ENCODE data around the gene XYLT1. TPM values are rescaled to one million over a fixed set of nuclear protein-coding genes. Genes with fewer than 3 reads are reported as not detected.

The XYLT1 gene
- total and polyA plus RNA-seq, 10 of the 15 experiments (the other 5 are each of a cell fraction or from before 2014, with no cell fraction given): 0.88 to 14.8 (median 5.8) TPM

DNA sequence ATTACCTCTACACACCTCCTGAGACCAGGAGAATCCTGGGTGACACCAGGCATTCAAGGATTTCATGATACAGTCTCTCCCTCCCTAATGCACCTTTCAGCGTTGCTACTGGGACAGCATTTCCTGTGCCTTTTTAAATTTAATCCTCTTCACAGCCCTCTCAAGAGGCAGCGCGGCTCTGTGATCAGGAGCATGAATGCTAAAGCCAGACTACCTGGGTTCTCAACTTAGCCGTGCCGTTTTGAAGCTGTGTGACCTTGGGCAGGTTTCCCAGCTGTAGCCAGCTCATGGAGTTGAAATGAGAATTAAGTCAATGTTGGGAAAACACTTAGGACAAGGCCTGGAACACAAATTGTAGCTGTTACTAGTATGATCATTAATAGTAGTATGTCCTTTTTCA lies 191.8 kb downstream of the XYLT1 start:
- in situ Hi-C loops (cut with MboI) (no loop called here), intact Hi-C loops (cut with micrococcal nuclease; ENCODE audit: unreplicated experiment) (loop anchor here (5.0 kb wide), 1 partner anchor 188 kb away; no protein-coding TSS in a partner anchor)
- Histone ChIP-seq H3K27ac (ENCODE audit: control insufficient read depth, insufficient read depth) (no peak overlapping the region), H3K4me1 (ENCODE audit: control insufficient read depth, insufficient read depth, low read length) (peaks cover 37% of the 10 kb centered on the region), H4K20me1 (ENCODE audit: control insufficient read depth, insufficient read depth) (no peaks in the 10 kb centered on the region), H3K9ac (ENCODE audit: control insufficient read depth, insufficient read depth, low read length) (no peak overlapping the region), H3K79me2 (ENCODE audit: control insufficient read depth, insufficient read depth, low read length) (no peaks in the 10 kb centered on the region), H3K4me3 (no peak overlapping the region), H3K36me3 (ENCODE audit: control insufficient read depth in 2 of 2, insufficient read depth in 2 of 2, low read length in 1 of 2) (no peaks in the 10 kb centered on the region), H3K4me2 (ENCODE audit: control insufficient read depth, insufficient read depth) (0 out of 2 replicates have a peak overlapping the region, but pooled peaks have one; percentile 11), H3K27me3 (replicated peaks in 1 of 2; ENCODE audit: control insufficient read depth in 2 of 2, insufficient read depth in 2 of 2, low read length in 1 of 2) (no peaks in the 10 kb centered on the region), H2AFZ (ENCODE audit: control insufficient read depth, low read depth, low read length) (no peak overlapping the region), H3K9me3 (replicated peaks; ENCODE audit: control insufficient read depth, insufficient read depth, low read length) (no peaks in the 10 kb centered on the region)
- no TSS peak for BruUV-seq (replicated peaks)
- WGBS (ENCODE audit: insufficient coverage, insufficient replicate concordance, low lambda C conversion rate, missing lambda C conversion rate): 35% methylated on average over 5 of the region's 5 CpGs
- ChIA-PET RAD21 (ENCODE audit: unreplicated experiment) (interaction anchor here (0.9 to 7.0 kb wide), 23 partner anchors 13 to 417 kb away, joined by 3 to 67 read pairs (median 4); no protein-coding TSS in a partner anchor), POLR2A (interaction anchor here (1.3 to 2.6 kb wide), 3 partner anchors 18 to 188 kb away, joined by 4 to 8 read pairs (median 7); no protein-coding TSS in a partner anchor), CTCF (interaction anchor here (0.9 to 7.0 kb wide), 31 partner anchors 9 to 300 kb away, joined by 3 to 62 read pairs (median 5); no protein-coding TSS in a partner anchor), SMC1A (ENCODE audit: uncharacterized antibody, unreplicated experiment) (interaction anchor here (0.6 to 16.7 kb wide), 32 partner anchors 11 to 1276 kb away, joined by 3 to 241 read pairs (median 4); no protein-coding TSS in a partner anchor)
- no peak for ATAC-seq
- DNase-seq (ENCODE audit: low read depth, low spot score): no peak
- FAIRE-seq: no peak
- TF ChIP-seq, protein P1, sequence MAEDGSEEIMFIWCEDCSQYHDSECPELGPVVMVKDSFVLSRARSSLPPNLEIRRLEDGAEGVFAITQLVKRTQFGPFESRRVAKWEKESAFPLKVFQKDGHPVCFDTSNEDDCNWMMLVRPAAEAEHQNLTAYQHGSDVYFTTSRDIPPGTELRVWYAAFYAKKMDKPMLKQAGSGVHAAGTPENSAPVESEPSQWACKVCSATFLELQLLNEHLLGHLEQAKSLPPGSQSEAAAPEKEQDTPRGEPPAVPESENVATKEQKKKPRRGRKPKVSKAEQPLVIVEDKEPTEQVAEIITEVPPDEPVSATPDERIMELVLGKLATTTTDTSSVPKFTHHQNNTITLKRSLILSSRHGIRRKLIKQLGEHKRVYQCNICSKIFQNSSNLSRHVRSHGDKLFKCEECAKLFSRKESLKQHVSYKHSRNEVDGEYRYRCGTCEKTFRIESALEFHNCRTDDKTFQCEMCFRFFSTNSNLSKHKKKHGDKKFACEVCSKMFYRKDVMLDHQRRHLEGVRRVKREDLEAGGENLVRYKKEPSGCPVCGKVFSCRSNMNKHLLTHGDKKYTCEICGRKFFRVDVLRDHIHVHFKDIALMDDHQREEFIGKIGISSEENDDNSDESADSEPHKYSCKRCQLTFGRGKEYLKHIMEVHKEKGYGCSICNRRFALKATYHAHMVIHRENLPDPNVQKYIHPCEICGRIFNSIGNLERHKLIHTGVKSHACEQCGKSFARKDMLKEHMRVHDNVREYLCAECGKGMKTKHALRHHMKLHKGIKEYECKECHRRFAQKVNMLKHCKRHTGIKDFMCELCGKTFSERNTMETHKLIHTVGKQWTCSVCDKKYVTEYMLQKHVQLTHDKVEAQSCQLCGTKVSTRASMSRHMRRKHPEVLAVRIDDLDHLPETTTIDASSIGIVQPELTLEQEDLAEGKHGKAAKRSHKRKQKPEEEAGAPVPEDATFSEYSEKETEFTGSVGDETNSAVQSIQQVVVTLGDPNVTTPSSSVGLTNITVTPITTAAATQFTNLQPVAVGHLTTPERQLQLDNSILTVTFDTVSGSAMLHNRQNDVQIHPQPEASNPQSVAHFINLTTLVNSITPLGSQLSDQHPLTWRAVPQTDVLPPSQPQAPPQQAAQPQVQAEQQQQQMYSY (CRISPR knock-in tag; IDR thresholded peaks at IDR 0.05): no peak
- no peak for TF ChIP-seq TAF1 (IDR thresholded peaks at IDR 0.05; ENCODE audit: borderline replicate concordance, low read depth, low read length)
- TF ChIP-seq, protein P2, sequence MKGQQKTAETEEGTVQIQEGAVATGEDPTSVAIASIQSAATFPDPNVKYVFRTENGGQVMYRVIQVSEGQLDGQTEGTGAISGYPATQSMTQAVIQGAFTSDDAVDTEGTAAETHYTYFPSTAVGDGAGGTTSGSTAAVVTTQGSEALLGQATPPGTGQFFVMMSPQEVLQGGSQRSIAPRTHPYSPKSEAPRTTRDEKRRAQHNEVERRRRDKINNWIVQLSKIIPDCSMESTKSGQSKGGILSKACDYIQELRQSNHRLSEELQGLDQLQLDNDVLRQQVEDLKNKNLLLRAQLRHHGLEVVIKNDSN (IDR thresholded peaks at IDR 0.05; ENCODE audit: borderline replicate concordance, extremely low read length, insufficient read depth, low read depth, low read length): no peak
- no peak for TF ChIP-seq RAD51 (IDR thresholded peaks at IDR 0.05)
- TF ChIP-seq TBL1XR1 (IDR thresholded peaks at IDR 0.05; ENCODE audit: low read depth, low read length): no peak
- TF ChIP-seq BHLHE40 (IDR thresholded peaks at IDR 0.05; ENCODE audit: borderline replicate concordance in 1 of 2, low read depth in 2 of 2, low read length in 1 of 2): no peak
- TF ChIP-seq MXI1 (IDR thresholded peaks at IDR 0.05; ENCODE audit: low read depth, low read length): no peak
- no peak for TF ChIP-seq RELA (IDR thresholded peaks at IDR 0.05; ENCODE audit: borderline replicate concordance, partially characterized antibody)
- TF ChIP-seq, protein P3, sequence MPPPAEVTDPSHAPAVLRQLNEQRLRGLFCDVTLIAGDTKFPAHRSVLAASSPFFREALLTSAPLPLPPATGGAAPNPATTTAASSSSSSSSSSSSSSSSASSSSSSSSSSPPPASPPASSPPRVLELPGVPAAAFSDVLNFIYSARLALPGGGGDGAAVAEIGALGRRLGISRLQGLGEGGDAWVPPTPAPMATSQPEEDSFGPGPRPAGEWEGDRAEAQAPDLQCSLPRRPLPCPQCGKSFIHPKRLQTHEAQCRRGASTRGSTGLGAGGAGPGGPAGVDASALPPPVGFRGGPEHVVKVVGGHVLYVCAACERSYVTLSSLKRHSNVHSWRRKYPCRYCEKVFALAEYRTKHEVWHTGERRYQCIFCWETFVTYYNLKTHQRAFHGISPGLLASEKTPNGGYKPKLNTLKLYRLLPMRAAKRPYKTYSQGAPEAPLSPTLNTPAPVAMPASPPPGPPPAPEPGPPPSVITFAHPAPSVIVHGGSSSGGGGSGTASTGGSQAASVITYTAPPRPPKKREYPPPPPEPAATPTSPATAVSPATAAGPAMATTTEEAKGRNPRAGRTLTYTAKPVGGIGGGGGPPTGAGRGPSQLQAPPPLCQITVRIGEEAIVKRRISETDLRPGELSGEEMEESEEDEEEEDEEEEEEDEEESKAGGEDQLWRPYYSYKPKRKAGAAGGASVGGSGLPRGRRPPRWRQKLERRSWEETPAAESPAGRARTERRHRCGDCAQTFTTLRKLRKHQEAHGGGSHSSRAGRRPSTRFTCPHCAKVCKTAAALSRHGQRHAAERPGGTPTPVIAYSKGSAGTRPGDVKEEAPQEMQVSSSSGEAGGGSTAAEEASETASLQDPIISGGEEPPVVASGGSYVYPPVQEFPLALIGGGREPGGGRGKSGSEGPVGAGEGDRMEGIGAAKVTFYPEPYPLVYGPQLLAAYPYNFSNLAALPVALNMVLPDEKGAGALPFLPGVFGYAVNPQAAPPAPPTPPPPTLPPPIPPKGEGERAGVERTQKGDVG (CRISPR knock-in tag; IDR thresholded peaks at IDR 0.05): no peak
- no peak for TF ChIP-seq BCL11A (IDR thresholded peaks at IDR 0.05; ENCODE audit: low read depth, low read length)
- TF ChIP-seq SPI1 (IDR thresholded peaks at IDR 0.05; ENCODE audit: borderline replicate concordance, insufficient read depth, low read depth, low read length): no peak
- TF ChIP-seq CEBPB (IDR thresholded peaks at IDR 0.05; ENCODE audit: borderline replicate concordance in 1 of 2, low read depth in 2 of 2, low read length in 2 of 2): no peak
- no peak for TF ChIP-seq STAT1 (conservative IDR thresholded peaks at IDR 0.05)

Data from GM12878 (cell line).